Fibroblast of mammary gland (primary cell): ENCODE measurements around the gene PICK1.
A peak's percentile ranks its signal among the peaks of the same experiment; 100 is the strongest.

Source experiments
- DNase-seq: peaks from one replicate; pipeline ENCODE4 v3.0.0-alpha.2; 2010; ENCODE audit warnings: low read depth
- H3K4me3 ChIP-seq: 2 replicates; pipeline ENCODE4 v1.5.1; 2011; ENCODE audit warnings: low read depth, mild to moderate bottlenecking, low read length, moderate library complexity; ENCODE audit not compliant: control insufficient read depth
- CTCF ChIP-seq: conservative IDR thresholded peaks from 2 replicates; pipeline ENCODE4 v1.5.1; 2011; ENCODE audit warnings: low read depth, low read length, inconsistent platforms; ENCODE audit not compliant: control insufficient read depth, insufficient read depth

PICK1 gene

GRCh38 chr22:38086001-38086845 lies 29.0 kb downstream of the PICK1 start:
- no peak for DNase-seq
- TF ChIP-seq CTCF: no peak
- no peak overlapping the region for H3K4me3 ChIP-seq

- no peak overlapping the region for H3K4me3 ChIP-seq
- no peak for DNase-seq
- no peak for TF ChIP-seq CTCF
Observed at GRCh38 chr22:38086942-38087341, 29.7 kb downstream of the PICK1 start.

- no peak for TF ChIP-seq CTCF
- H3K4me3 ChIP-seq: no peak overlapping the region
- DNase-seq: no peak
Observed at GRCh38 chr22:38087855-38088254, 30.7 kb downstream of the PICK1 start.

GRCh38 chr22:38088629-38089473 lies 31.6 kb downstream of the PICK1 start:
- DNase-seq: peak; percentile 36
- peak overlapping the region; percentile 29 for H3K4me3 ChIP-seq
- TF ChIP-seq CTCF: no peak

- no peak overlapping the region for H3K4me3 ChIP-seq
- TF ChIP-seq CTCF: no peak
- DNase-seq: no peak
Observed at GRCh38 chr22:38089474-38089851, 32.3 kb downstream of the PICK1 start.

- no peak for DNase-seq
- no peak overlapping the region for H3K4me3 ChIP-seq
- no peak for TF ChIP-seq CTCF
Observed at GRCh38 chr22:38097058-38097457, 39.9 kb downstream of the PICK1 start.
